Testis (tissue), 2 donors: ENCODE data around the gene MYBPHL.

Experiments used
- POLR2A ChIP-seq: fragments of 450-650 bp; IDR thresholded peaks from one replicate; pipeline ENCODE4 v1.6.1; 2017; ENCODE audit warnings: antibody characterized with exemption, mild to moderate bottlenecking, moderate library complexity
- TF ChIP-seq, protein P1 (sequence below), 3 experiments: fragments of 450-650 bp in 2 of 3; fragments of 200-600 bp in 1 of 3; sonication (generic) in 1 of 3; IDR thresholded peaks; one replicate each; pipeline ENCODE4 v1.5.1; 2016 to 2019; ENCODE audit warnings: antibody characterized with exemption in 3 of 3, mild to moderate bottlenecking in 2 of 3, moderate library complexity in 1 of 3

- TF ChIP-seq, protein P1, sequence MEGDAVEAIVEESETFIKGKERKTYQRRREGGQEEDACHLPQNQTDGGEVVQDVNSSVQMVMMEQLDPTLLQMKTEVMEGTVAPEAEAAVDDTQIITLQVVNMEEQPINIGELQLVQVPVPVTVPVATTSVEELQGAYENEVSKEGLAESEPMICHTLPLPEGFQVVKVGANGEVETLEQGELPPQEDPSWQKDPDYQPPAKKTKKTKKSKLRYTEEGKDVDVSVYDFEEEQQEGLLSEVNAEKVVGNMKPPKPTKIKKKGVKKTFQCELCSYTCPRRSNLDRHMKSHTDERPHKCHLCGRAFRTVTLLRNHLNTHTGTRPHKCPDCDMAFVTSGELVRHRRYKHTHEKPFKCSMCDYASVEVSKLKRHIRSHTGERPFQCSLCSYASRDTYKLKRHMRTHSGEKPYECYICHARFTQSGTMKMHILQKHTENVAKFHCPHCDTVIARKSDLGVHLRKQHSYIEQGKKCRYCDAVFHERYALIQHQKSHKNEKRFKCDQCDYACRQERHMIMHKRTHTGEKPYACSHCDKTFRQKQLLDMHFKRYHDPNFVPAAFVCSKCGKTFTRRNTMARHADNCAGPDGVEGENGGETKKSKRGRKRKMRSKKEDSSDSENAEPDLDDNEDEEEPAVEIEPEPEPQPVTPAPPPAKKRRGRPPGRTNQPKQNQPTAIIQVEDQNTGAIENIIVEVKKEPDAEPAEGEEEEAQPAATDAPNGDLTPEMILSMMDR (IDR thresholded peaks at IDR 0.05), result no peak
- TF ChIP-seq POLR2A, result no peak
Observed at GRCh38 chr1:109265741-109266330, 41.0 kb downstream of the MYBPHL start.
